ENCODE results near the gene ACSL1. TPM values are rescaled to one million over a fixed set of nuclear protein-coding genes. Genes with fewer than 3 reads are reported as not detected.

The ACSL1 gene
- total RNA-seq, 2 experiments from 2014 or later = 12.4 to 12.5 TPM

- no peaks in the 10 kb centered on the region for H3K36me3 Mint-ChIP-seq (ENCODE audit: low read depth)
- no peak overlapping the region for H3K27ac Mint-ChIP-seq
- no peaks in the 10 kb centered on the region for H3K9me3 Mint-ChIP-seq
- ChIA-PET CTCF (no interaction called here), POLR2A (no interaction called here)
- Histone ChIP-seq H3K4me3 (ENCODE audit: low read length) (no peak overlapping the region), H3K36me3 (ENCODE audit: insufficient read depth, low read length) (no peaks in the 10 kb centered on the region), H3K9me3 (ENCODE audit: control insufficient read depth in 1 of 2, insufficient read depth in 1 of 2, low read length in 2 of 2) (no peaks in the 10 kb centered on the region), H3K27me3 (ENCODE audit: control insufficient read depth in 1 of 2, insufficient read depth in 2 of 2, low read length in 2 of 2) (peaks cover 4 to 5% of the 10 kb centered on the region in 2 experiments), H3K27ac (ENCODE audit: low read depth in 1 of 2, low read length in 2 of 2) (no peak overlapping the region), H3K4me1 (ENCODE audit: insufficient read depth, low read length) (no peaks in the 10 kb centered on the region)
- DNase-seq (peak in 2 of 14 experiments; percentile 48 to 62), ATAC-seq (ENCODE audit: poor library complexity) (peak; percentile 68)
- no peak overlapping the region for H3K4me3 Mint-ChIP-seq
- no peak for TF ChIP-seq CTCF (IDR thresholded peaks at IDR 0.05)
- H3K4me1 Mint-ChIP-seq (ENCODE audit: low read depth) = peaks cover 8% of the 10 kb centered on the region
- H3K27me3 Mint-ChIP-seq = no peaks in the 10 kb centered on the region
- intact Hi-C loops (cut with DNase I, micrococcal nuclease) = no loop called here
Measured at GRCh38 chr4:184851200-184851541, 25.4 kb upstream of the ACSL1 start.

- Histone ChIP-seq H3K36me3 (ENCODE audit: insufficient read depth, low read length) (no peaks in the 10 kb centered on the region), H3K27ac (ENCODE audit: low read depth in 1 of 2, low read length in 2 of 2) (no peak overlapping the region), H3K4me1 (ENCODE audit: insufficient read depth, low read length) (no peaks in the 10 kb centered on the region), H3K4me3 (ENCODE audit: low read length) (no peak overlapping the region), H3K27me3 (ENCODE audit: control insufficient read depth in 1 of 2, insufficient read depth in 2 of 2, low read length in 2 of 2) (peaks cover 4 to 5% of the 10 kb centered on the region in 2 experiments), H3K9me3 (ENCODE audit: control insufficient read depth in 1 of 2, insufficient read depth in 1 of 2, low read length in 2 of 2) (no peaks in the 10 kb centered on the region)
- no peaks in the 10 kb centered on the region for H3K9me3 Mint-ChIP-seq
- DNase-seq = no peak
- CTCF ChIA-PET = no interaction called here
- POLR2A ChIA-PET = no interaction called here
- TF ChIP-seq CTCF (IDR thresholded peaks at IDR 0.05) = no peak
- H3K4me1 Mint-ChIP-seq (ENCODE audit: low read depth) = peaks cover 8% of the 10 kb centered on the region
- no peak overlapping the region for H3K27ac Mint-ChIP-seq
- no peaks in the 10 kb centered on the region for H3K27me3 Mint-ChIP-seq
- no peaks in the 10 kb centered on the region for H3K36me3 Mint-ChIP-seq (ENCODE audit: low read depth)
- H3K4me3 Mint-ChIP-seq = no peak overlapping the region
- intact Hi-C loops (cut with DNase I, micrococcal nuclease) = no loop called here
- no peak for ATAC-seq (ENCODE audit: poor library complexity)
Measured at GRCh38 chr4:184850431-184851199, 24.8 kb upstream of the ACSL1 start.

GRCh38 chr4:184850018-184850417 is 24.2 kb upstream of the ACSL1 start:
- H3K4me3 ChIP-seq (ENCODE audit: low read length) = no peak overlapping the region
- ATAC-seq (ENCODE audit: poor library complexity) (no peak), DNase-seq (no peak)
- ChIA-PET CTCF (no interaction called here), POLR2A (no interaction called here)
- H3K27ac ChIP-seq (ENCODE audit: low read depth in 1 of 2, low read length in 2 of 2) = no peak overlapping the region
- H3K27me3 ChIP-seq (ENCODE audit: control insufficient read depth in 1 of 2, insufficient read depth in 2 of 2, low read length in 2 of 2) = peaks cover 1 to 4% of the 10 kb centered on the region in 2 experiments
- intact Hi-C loops (cut with DNase I, micrococcal nuclease) = no loop called here
- H3K4me1 Mint-ChIP-seq (ENCODE audit: low read depth) = peaks cover 8% of the 10 kb centered on the region
- H3K36me3 Mint-ChIP-seq (ENCODE audit: low read depth) = no peaks in the 10 kb centered on the region
- no peaks in the 10 kb centered on the region for H3K36me3 ChIP-seq (ENCODE audit: insufficient read depth, low read length)
- H3K27me3 Mint-ChIP-seq = no peaks in the 10 kb centered on the region
- no peaks in the 10 kb centered on the region for H3K9me3 Mint-ChIP-seq
- no peaks in the 10 kb centered on the region for H3K9me3 ChIP-seq (ENCODE audit: control insufficient read depth in 1 of 2, insufficient read depth in 1 of 2, low read length in 2 of 2)
- TF ChIP-seq CTCF (IDR thresholded peaks at IDR 0.05) = no peak
- H3K27ac Mint-ChIP-seq = no peak overlapping the region
- H3K4me1 ChIP-seq (ENCODE audit: insufficient read depth, low read length) = no peaks in the 10 kb centered on the region
- H3K4me3 Mint-ChIP-seq = no peak overlapping the region
